Activated CD4-positive, alpha-beta T cell treated with anti-CD3 and anti-CD28 coated beads, Interleukin-2, amount 50 U/mL, for 1 hour (primary cell): ENCODE measurements around the gene PYCARD.
"Not testable (repeated sequence)": the region's sequence is repeated elsewhere in the genome, so short reads cannot be mapped to it uniquely, and the experiment has no call there.

Source experiments
- DNase-seq: peaks from one replicate; pipeline ENCODE4 v3.0.0-alpha.2; 2020

PYCARD gene

GRCh38 chr16:31189412-31189778 lies 13.2 kb downstream of the PYCARD start:
- no peak for DNase-seq

GRCh38 chr16:31188450-31189411 lies 13.8 kb downstream of the PYCARD start:
- no peak for DNase-seq

- no peak for DNase-seq
Observed at GRCh38 chr16:31187808-31188189, 14.8 kb downstream of the PYCARD start.

- DNase-seq: no peak
Observed at GRCh38 chr16:31186930-31187807, 15.4 kb downstream of the PYCARD start.

- DNase-seq: no peak
Observed at GRCh38 chr16:31186176-31186575, 16.4 kb downstream of the PYCARD start.

- no peak for DNase-seq
Observed at GRCh38 chr16:31185339-31185738, 17.2 kb downstream of the PYCARD start.

- no peak for DNase-seq
Observed at GRCh38 chr16:31184888-31185287, 17.7 kb downstream of the PYCARD start.

GRCh38 chr16:31183432-31184428 lies 18.8 kb downstream of the PYCARD start:
- DNase-seq: no peak

- DNase-seq: no peak
Observed at GRCh38 chr16:31182391-31182790, 20.2 kb downstream of the PYCARD start.

- no peak for DNase-seq
Observed at GRCh38 chr16:31181102-31181830, 21.3 kb downstream of the PYCARD start.

- DNase-seq: peak; percentile 91
Observed at GRCh38 chr16:31179747-31180459, 22.7 kb downstream of the PYCARD start, which contains the start of gene FUS. TSS of gene FUS (plus strand) at chr16:31180139. CDS start at chr16:31180215, 76 bp downstream.

GRCh38 chr16:31179219-31179746 lies 23.3 kb downstream of the PYCARD start:
- no peak for DNase-seq

GRCh38 chr16:31177136-31177535 lies 25.4 kb downstream of the PYCARD start:
- peak; percentile 45 for DNase-seq

GRCh38 chr16:31170048-31170447 lies 32.5 kb downstream of the PYCARD start:
- DNase-seq: not testable (repeated sequence)

GRCh38 chr16:31168848-31169247 lies 33.7 kb downstream of the PYCARD start:
- DNase-seq: no peak

- DNase-seq: no peak
Observed at GRCh38 chr16:31167315-31167714, 35.2 kb downstream of the PYCARD start.

- no peak for DNase-seq
Observed at GRCh38 chr16:31157136-31157535, 45.4 kb downstream of the PYCARD start.
